Femur (tissue), 1 donor: ENCODE results near the gene TTC27.
A peak's percentile ranks its signal among the peaks of the same experiment; 100 is the strongest.

Source experiments
- DNase-seq: peaks from one replicate; pipeline ENCODE4 v3.0.0-alpha.2; 2017

Gene TTC27

DNA sequence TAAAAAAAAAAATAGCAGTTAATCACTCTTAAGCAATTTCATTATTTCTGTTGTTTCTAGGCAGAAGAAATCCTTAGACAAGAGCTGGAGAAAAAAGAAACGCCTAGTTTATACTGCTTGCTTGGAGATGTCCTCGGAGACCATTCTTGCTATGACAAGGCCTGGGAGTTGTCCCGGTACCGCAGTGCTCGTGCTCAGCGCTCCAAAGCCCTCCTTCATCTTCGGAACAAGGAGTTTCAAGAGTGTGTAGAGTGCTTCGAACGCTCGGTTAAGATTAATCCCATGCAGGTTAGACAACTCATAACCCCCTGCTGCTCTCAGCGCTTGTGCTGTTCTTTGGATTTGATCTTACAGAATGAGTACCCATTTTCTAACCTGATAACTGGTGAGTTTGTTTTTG lies 130.4 kb downstream of the TTC27 start:
- DNase-seq, result no peak

DNA sequence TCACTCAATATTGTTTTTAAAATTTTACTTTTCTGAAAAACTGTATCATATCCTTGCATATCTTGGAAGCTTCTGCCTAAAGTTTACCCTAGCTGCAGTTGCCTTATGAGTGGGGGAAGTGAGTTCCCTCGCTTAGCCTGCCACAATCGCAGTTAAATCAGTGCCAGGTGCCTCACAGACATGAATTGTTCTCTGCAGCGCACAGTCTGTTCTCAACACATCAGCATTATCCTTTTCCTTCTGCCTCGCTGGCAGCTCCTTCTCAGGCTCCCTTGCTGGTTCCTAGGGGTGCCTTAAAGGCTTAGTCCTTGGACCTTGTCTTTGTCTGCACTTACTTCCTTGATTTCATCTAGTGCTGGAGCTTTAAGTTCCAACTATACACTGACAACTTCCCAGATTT lies 132.8 kb downstream of the TTC27 start:
- no peak for DNase-seq

DNA sequence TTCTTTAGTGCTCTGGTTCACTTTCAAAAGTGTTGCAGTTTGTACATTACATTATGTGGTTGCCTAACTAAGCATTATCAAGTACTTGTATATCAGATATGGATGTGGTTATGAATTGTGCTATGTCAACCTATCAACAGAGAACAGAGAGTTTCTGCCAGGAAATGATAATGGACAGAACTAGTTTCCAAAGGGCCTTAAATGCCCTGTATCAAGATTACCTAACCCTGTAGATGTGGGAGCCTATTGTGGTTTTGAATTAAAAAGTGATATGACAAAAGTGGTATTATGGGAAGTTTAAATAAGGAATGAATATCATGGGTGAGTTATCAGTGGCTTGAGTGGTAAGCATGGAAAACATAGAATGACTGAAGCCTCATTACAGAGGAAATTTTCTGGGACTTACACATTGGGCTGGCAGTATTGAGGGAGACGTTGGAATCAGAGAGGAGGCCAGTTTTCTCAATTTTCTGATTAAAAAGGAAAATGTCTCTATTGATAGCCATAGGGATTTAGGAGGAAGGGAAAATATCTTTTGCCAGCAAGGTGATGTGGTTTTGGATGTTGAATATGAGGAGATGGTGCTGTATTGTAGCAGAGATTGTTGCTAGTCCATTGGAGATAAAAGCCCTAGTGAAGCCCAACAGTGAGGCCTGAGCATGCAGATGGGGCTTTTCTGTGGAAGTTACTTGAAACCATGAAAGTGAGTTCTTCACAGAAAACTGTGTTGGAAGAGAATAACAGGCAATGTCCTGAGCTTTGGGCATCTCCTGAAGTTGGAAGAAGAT lies 140.7 kb downstream of the TTC27 start:
- no peak for DNase-seq

DNA sequence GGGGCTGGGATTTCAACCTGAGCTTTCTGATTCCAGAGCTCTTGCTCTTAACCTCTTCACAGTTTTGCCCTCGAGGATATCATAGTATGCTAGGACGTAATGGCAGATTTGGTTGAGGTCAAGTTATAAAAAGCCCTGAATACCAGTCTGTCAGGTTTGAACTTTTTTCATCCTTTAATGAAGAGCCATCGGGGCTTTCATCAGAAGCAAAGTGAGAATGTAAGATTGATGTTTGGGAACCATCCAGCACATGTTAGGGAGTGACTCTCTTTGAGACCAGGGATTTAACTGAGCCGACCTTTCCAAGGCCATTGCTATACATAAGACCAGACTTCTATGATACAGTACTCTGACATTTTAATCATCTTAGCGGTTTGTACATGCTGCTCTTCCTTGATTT lies 142.5 kb downstream of the TTC27 start:
- no peak for DNase-seq

DNA sequence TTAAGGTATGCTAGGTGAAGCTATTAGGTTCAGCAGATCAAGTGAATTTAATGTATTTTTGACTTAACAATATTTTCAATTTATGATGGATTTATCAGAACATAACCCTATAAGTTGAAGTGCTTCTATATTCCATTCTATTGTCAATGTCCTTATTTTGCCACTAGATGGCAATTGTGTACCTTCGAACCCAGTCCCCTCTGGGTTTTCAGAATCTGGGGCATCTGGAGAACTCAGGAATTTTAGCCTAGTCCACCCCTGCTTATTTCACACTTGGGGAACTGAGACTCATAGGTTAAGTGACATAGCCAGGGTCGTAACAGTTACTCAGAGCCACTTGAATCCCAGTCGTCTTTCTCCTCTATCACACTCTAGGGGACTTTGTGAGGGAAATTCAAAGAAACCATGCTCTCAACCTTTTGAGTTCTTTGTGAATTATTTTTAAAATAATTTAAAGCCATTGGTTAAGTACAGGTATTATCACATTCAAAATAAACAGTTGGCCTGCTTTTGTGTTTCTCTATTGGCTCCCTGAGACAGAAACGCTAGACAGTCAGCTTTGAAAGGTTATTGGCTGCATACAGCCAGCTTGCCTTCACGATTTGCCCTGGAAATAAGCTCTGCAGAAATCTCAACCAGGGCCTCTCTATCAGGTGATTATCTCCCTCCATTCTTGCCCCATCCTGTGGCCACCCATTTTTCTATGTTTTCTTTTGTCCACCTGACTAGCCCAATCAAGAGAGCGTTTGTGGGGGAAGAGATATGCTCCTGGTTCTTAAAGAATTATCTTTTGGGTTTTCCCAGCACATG lies 145.0 kb downstream of the TTC27 start:
- peak; percentile 32 for DNase-seq

DNA sequence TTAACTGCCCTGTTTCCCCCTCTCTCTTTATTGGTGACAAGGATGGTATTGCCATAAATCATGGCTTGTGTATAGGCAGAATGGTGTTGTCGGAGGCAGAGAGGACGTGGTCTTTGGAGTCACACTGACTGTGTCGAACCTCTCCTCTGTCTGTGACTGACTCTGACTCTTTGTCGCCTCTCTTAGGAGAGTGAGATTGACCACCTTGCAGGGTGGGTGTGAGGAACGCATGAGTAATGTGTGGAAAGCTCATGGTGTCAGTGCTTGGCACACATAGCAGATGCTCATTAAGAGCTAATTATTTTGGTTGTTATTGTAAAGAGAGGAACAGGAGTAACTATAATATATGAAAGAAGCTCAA lies 145.6 kb downstream of the TTC27 start:
- no peak for DNase-seq

DNA sequence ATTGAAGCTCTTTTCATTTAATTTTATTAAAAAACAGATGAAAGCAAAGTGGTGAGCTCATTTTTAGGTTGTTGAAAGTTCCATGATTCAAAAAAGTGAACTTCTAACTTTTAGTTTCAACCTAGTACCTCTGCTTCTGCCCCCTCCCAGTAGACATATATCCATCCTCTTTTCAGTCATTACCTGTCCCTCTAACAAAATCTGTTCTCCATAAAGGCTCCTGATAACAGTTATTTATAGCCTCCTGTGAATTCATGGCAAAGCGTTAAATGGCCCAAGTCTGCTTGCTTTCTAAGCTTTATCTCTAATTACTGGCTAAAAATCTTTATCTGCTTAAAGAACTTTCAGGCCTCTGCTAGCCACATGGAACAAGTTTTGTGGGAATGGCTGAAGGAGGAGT lies 148.1 kb downstream of the TTC27 start:
- DNase-seq, result no peak

DNA sequence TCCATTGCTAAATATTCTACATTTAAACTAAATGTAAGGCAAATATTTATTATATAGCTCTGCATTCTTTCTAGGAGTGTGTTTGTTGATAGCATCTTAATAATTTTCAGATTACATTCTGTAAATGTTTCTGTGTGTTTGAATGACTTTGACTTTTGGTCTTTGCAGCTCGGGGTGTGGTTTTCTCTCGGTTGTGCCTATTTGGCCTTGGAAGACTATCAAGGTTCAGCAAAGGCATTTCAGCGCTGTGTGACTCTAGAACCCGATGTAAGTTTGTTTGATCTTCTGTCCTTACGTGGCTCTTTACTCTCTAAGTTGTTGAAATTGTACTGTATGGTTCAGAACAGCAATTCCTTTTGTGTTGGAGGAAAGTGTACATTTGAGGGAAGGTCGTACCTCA lies 149.9 kb downstream of the TTC27 start:
- no peak for DNase-seq

DNA sequence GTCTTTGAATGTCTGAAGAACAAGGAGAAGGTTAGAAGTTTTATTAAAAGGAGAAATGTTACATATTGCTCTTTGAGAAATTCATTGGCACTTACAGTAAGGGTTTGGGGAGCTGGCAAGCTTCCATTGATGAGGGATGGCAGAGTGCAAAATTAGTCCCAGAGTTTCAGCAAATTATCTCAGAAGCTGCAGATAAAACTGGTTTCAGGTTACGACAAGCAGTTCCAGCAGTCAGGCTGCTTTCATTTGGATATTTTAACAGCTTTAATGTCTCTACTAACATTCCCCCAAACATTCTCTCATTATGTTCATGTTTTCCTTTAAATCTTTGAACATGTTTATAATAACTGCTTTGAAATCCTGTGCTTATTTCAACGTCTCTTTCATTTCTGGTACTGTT lies 153.1 kb downstream of the TTC27 start:
- no peak for DNase-seq

DNA sequence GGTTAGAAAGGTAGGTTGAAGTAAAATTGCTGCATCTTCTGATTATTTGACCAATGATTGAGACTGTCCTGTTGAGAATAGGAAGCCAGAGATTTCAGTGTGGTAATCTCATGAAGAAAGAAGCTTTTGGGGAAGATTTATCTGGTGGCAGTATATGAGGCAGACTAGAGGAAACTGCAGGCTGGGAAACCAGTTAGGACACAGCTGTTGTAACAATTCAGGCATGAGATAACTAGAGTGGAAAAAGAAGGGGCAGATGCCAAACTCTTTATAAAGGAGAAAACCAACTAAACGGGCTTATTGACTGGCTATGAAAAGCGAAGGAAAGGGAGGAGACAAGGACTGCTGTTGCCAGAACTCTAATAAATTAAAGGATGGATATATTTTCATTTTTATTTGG lies 155.6 kb downstream of the TTC27 start:
- no peak for DNase-seq

DNA sequence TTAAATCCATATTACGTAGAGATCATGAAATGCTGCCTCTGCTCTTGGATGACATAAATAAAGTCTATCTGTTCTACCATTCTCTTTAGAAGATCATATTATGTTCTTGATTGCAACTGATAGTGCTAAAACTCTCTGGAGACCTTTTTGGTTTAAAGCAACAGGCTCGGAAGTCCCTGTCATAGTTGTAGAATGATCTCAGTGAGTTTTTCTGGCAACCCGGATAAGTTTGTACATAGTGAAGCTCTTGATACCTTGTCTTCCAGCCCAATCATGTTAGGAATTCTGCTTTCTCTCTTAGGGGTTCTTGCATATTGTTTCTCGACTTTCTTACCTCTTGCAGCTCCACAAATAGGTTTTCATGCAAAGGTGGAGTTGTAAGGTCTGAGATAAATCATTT lies 156.1 kb downstream of the TTC27 start:
- DNase-seq, result no peak

DNA sequence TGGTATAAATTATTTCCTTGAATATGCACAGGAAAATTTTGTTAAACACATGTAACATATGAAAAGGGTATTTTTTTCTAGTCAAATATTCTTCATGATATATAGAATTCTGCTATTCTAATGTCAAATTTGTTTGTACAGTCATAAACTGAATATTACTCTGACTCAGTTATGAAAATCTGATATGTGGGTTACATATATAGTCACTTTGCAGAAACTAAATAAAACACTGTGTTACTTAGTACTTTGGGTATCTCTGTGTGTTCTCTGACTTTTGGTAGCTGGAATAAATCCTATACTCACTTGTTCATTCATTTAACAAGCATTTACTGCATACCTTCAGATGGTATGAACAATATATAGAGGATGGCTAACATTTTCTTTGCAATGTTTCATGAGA lies 159.4 kb downstream of the TTC27 start:
- no peak for DNase-seq

DNA sequence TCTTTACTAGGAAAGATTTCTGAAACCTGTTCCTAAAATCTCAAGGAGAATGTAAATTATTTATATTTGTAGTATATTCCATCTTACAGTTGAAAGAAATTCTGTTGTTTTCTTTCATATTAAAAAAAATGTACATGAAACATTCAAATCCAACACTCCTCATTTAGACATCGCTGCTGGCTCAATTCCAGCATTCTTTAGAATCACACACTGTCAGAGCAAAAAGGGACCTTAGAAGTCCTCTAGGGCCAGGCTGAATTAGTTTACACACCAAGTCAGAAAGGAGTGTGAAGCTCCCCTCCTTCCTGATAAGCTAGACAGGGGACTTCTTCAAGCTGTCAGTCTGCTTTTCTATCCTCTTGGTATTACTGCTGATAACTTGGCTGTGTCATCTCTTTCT lies 160.3 kb downstream of the TTC27 start:
- no peak for DNase-seq

DNA sequence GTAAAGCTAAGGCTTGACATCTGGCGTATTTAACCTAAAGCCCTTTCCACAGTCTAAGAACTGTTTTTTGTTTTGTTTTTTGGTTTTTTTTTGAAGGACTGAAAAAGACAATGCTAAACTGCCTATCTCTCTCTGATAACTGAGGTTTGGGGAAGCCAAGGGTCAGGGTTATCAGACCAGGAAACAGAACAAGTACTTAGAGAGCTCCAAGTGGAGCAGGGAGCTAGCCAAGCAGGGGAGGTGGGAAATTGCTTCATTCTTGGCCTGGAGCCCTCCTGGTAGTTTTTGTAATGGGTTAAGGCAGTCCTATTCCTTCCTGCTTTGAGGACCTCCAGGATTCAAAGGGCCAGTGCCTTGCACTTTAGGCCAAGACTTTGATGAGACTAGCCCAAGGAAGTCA lies 164.6 kb downstream of the TTC27 start:
- no peak for DNase-seq

DNA sequence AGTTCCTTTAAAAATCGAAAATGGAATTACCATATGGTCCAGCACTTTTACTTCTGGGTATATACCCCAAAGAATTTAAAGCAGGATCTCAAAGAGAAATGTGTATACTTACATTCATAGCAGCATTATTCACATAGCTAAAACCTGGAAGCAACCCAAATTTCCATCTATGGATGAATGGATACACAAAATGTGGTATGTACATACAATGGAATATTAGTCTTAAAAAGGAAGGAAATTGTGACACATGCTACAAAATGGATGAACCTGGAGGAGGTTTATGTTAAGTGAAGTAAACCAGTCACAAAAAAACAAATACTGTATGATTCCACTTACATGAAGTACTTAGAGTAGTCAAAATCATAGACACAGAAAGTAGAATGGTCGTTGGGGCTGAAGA lies 171.0 kb downstream of the TTC27 start:
- DNase-seq, result no peak

DNA sequence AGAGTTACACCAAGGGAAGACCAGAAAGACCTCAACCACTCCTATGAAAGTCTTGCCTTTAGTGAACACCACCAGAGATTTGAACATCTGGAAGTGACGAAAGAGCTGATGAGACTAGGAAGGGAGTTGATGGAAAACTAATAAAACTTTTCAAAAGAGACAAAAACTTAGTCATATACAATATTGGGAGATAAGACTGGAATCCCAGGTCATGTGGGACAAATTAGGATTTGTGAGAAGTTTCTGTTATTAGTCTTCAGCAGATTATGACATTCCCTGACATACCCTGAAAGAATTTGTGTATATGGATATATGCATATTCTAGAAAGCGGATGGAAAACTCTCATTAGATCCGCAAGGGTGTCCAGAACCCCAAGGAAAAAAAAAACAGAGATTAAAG lies 173.9 kb downstream of the TTC27 start:
- DNase-seq, result no peak

DNA sequence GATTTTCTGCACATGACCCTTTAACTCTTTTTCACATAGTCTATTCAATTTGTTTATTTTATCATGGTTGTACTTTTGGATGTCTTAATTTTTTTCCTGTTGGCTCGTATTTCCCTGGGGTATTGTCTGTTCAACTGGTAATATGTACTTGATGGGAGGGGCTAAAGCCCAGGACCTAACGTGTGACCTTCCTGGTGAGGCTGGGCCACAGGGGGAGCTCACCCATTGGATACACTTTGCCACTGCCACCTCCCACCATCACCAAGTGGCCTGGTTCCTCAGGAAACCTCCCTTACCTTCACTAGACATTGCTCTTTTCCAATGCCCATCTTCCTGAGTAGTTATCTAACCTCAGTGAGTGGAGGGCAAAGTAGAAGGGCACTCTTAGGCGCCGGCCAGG lies 175.0 kb downstream of the TTC27 start:
- no peak for DNase-seq

DNA sequence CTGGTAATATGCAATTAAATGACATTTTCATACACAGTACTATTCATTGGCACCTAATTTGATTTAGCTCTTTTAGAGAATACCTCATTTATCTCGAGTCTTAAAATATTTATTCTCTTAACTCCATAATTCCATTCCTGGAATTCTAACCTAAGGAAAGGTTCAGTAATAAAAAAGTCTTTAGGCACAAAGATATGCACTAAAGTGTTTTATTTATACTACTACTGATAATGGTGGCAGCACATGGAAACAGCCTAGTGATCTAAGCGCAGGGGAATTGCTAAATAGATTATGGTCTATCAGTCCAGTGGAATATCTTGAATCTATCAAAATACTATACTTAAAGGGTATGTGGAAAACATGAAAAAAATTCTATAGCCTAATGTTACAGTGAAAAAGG lies 176.4 kb downstream of the TTC27 start:
- DNase-seq, result no peak

DNA sequence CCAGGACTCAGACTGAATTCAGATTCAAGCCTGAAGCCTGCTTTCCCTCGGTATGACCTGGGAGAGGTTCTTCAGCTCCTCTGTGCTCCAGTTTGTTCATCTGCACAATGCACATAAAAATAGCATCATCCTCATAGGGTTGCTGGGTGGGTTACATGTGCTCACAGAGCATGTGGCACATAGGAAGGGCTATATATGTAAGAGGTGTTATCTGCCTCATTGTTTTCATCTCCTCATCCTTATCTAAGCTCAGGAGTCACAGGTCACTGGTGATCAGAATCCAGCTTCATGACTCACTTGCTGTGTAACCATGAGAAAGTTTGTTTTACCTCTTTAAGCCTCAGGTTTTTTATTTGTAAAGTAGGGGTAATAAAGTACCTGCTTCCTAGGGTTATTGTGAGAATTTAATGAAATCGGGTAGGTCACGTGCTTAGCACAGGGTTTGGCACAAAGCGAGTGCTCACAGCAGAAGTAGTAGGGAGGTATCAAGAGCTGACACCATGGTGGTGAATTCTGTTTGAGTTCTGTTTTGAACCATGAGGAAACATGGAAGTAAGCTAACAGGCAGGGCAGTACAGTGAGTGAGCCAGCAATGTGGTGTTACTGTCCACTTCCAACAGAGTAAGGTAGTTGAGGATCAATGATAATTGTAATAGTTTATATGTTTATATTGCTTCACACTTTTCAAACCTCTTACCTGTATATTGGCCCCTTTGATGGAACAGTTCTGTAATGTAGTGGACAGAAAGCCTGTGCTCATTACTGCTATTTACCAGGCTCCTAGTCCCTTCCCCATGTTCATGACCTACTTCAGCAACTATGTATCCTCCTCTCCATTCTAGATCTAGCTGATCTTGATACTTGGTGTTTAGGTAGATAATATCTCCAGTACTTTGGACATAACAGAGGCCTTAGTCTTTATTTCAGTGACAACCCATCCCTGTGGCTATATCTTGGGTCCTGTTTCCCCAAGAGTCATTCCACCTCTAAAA lies 177.6 kb downstream of the TTC27 start:
- no peak for DNase-seq

DNA sequence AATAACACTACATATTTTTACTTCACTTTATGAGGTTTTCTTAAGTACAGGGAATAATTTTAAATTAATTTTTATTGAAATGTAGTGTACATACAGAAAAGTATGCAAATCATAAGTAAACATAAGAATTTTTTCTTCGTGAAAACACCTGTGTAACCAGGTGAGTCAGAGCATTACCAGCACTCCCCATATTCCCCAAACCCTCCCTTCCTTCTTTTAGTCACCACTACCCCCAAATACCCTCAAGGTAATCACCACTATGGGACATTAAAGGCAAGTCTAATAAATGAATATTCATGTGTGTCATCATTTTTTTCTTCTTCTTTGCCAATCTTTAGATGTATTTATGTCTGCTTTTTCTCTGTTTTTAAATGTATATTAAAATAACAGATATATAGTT lies 179.0 kb downstream of the TTC27 start:
- no peak for DNase-seq

DNA sequence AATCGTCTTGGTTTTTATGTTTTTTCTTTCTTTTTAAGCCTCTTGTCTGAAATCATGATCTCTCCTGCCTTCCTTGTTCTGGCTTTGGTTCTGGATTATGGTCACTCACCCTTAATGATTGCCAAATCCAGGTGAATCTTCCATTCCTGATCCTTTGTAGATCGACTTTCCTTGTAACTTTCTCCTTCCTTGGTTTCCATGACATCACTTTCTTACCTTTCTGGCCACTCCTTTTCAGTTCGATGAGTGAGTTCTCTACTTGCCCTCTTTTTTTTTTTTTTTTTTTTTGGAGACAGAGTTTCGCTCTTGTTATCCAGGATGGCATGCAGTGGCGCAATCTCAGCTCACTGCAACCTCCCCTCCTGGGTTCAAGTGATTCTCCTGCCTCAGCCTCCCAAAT lies 179.8 kb downstream of the TTC27 start:
- no peak for DNase-seq

DNA sequence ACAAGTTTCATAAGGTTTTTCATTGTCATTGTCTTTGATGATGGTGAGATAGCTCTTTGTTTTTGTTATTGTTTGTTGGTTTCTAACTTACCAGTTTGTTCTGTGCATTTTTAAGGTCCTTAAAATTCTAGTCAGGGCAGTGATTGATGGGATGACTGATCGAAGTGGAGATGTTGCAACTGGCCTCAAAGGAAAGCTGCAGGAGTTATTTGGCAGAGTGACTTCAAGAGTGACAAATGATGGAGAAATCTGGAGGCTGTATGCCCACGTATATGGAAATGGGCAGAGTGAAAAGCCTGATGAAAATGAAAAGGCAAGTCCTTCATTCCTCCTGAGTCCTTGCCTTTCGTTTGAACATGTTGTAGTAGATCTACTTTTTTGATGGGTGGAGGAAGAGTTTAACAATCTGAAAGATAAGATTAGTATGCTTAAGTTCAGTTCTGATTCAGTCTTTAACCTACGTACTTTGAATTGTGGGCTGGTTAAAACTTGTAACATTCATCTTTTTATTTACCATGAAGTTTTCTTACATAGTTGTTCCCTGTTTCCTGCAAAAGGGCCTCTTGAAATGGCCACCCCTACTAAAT lies 183.2 kb downstream of the TTC27 start:
- DNase-seq, result no peak

DNA sequence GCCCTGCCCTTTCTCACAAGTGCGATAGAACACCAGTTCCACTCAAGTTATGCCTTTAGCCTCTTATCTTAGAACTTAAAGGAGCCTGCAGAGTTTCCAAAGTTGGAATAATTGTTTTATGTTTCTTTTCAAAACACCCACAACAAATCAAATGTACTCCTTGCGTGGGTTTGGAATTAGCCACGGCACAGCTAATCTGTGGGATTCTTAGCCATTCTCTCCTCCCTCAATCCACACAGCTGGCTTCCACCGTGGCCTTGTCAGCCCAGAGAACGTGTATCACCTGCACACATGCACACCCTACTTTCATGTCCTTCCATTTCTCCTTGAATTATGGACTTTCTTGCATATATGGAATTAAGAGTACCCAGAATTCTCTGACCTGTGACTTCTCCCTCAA lies 183.8 kb downstream of the TTC27 start:
- no peak for DNase-seq
